Measurements from ENCODE around the gene PREX1.

Gene PREX1

GRCh38 chr20:48839154-48839917 lies 11.5 kb upstream of the PREX1 start:
- H3K27me3 ChIP-seq (replicated peaks; ENCODE audit: control insufficient read depth, insufficient read depth, low read length, poor library complexity, severe bottlenecking) = no peaks in the 10 kb centered on the region
- no peak overlapping the region for H3K27ac ChIP-seq (ENCODE audit: insufficient read depth, low read length, poor library complexity, severe bottlenecking)
- H3K9me3 ChIP-seq (ENCODE audit: control insufficient read depth, low read length) = no peaks in the 10 kb centered on the region
- no peak overlapping the region for H3K4me3 ChIP-seq (ENCODE audit: insufficient read depth, low read depth, low read length, poor library complexity, severe bottlenecking)
- DNase-seq = no peak
- no peaks in the 10 kb centered on the region for H3K36me3 ChIP-seq (ENCODE audit: control insufficient read depth, insufficient read depth, low read length)
- no peaks in the 10 kb centered on the region for H3K4me1 ChIP-seq (ENCODE audit: control insufficient read depth, insufficient read depth, low read length, poor library complexity, severe bottlenecking)

GRCh38 chr20:48837014-48837413 lies 9.2 kb upstream of the PREX1 start:
- Histone ChIP-seq H3K9me3 (ENCODE audit: control insufficient read depth, low read length) (no peaks in the 10 kb centered on the region), H3K36me3 (ENCODE audit: control insufficient read depth, insufficient read depth, low read length) (no peaks in the 10 kb centered on the region), H3K4me1 (ENCODE audit: control insufficient read depth, insufficient read depth, low read length, poor library complexity, severe bottlenecking) (no peaks in the 10 kb centered on the region), H3K27ac (ENCODE audit: insufficient read depth, low read length, poor library complexity, severe bottlenecking) (no peak overlapping the region), H3K4me3 (ENCODE audit: insufficient read depth, low read depth, low read length, poor library complexity, severe bottlenecking) (no peak overlapping the region), H3K27me3 (replicated peaks; ENCODE audit: control insufficient read depth, insufficient read depth, low read length, poor library complexity, severe bottlenecking) (no peaks in the 10 kb centered on the region)
- no peak for DNase-seq

GRCh38 chr20:48835390-48835789 lies 7.6 kb upstream of the PREX1 start:
- no peak overlapping the region for H3K4me3 ChIP-seq (ENCODE audit: insufficient read depth, low read depth, low read length, poor library complexity, severe bottlenecking)
- no peaks in the 10 kb centered on the region for H3K9me3 ChIP-seq (ENCODE audit: control insufficient read depth, low read length)
- no peaks in the 10 kb centered on the region for H3K27me3 ChIP-seq (replicated peaks; ENCODE audit: control insufficient read depth, insufficient read depth, low read length, poor library complexity, severe bottlenecking)
- H3K4me1 ChIP-seq (ENCODE audit: control insufficient read depth, insufficient read depth, low read length, poor library complexity, severe bottlenecking) = no peaks in the 10 kb centered on the region
- H3K27ac ChIP-seq (ENCODE audit: insufficient read depth, low read length, poor library complexity, severe bottlenecking) = no peak overlapping the region
- H3K36me3 ChIP-seq (ENCODE audit: control insufficient read depth, insufficient read depth, low read length) = no peaks in the 10 kb centered on the region
- DNase-seq = no peak

- Histone ChIP-seq H3K4me3 (ENCODE audit: insufficient read depth, low read depth, low read length, poor library complexity, severe bottlenecking) (no peak overlapping the region), H3K9me3 (ENCODE audit: control insufficient read depth, low read length) (no peaks in the 10 kb centered on the region), H3K36me3 (ENCODE audit: control insufficient read depth, insufficient read depth, low read length) (no peaks in the 10 kb centered on the region), H3K4me1 (ENCODE audit: control insufficient read depth, insufficient read depth, low read length, poor library complexity, severe bottlenecking) (no peaks in the 10 kb centered on the region), H3K27ac (ENCODE audit: insufficient read depth, low read length, poor library complexity, severe bottlenecking) (no peak overlapping the region), H3K27me3 (replicated peaks; ENCODE audit: control insufficient read depth, insufficient read depth, low read length, poor library complexity, severe bottlenecking) (no peaks in the 10 kb centered on the region)
- no peak for DNase-seq
Measured at GRCh38 chr20:48834278-48834677, 6.5 kb upstream of the PREX1 start.

GRCh38 chr20:48832405-48832730 lies 4.6 kb upstream of the PREX1 start:
- Histone ChIP-seq H3K27ac (ENCODE audit: insufficient read depth, low read length, poor library complexity, severe bottlenecking) (no peak overlapping the region), H3K27me3 (replicated peaks; ENCODE audit: control insufficient read depth, insufficient read depth, low read length, poor library complexity, severe bottlenecking) (no peaks in the 10 kb centered on the region), H3K4me3 (ENCODE audit: insufficient read depth, low read depth, low read length, poor library complexity, severe bottlenecking) (no peak overlapping the region), H3K9me3 (ENCODE audit: control insufficient read depth, low read length) (no peaks in the 10 kb centered on the region), H3K36me3 (ENCODE audit: control insufficient read depth, insufficient read depth, low read length) (no peaks in the 10 kb centered on the region), H3K4me1 (ENCODE audit: control insufficient read depth, insufficient read depth, low read length, poor library complexity, severe bottlenecking) (peaks cover 3% of the 10 kb centered on the region)
- no peak for DNase-seq

- H3K36me3 ChIP-seq (ENCODE audit: control insufficient read depth, insufficient read depth, low read length) = no peaks in the 10 kb centered on the region
- peaks cover 3% of the 10 kb centered on the region for H3K4me1 ChIP-seq (ENCODE audit: control insufficient read depth, insufficient read depth, low read length, poor library complexity, severe bottlenecking)
- H3K9me3 ChIP-seq (ENCODE audit: control insufficient read depth, low read length) = no peaks in the 10 kb centered on the region
- no peak overlapping the region for H3K4me3 ChIP-seq (ENCODE audit: insufficient read depth, low read depth, low read length, poor library complexity, severe bottlenecking)
- H3K27ac ChIP-seq (ENCODE audit: insufficient read depth, low read length, poor library complexity, severe bottlenecking) = no peak overlapping the region
- no peaks in the 10 kb centered on the region for H3K27me3 ChIP-seq (replicated peaks; ENCODE audit: control insufficient read depth, insufficient read depth, low read length, poor library complexity, severe bottlenecking)
- no peak for DNase-seq
Measured at GRCh38 chr20:48831718-48832404, 4.1 kb upstream of the PREX1 start.

GRCh38 chr20:48830826-48831318 lies 3.1 kb upstream of the PREX1 start:
- no peaks in the 10 kb centered on the region for H3K27me3 ChIP-seq (replicated peaks; ENCODE audit: control insufficient read depth, insufficient read depth, low read length, poor library complexity, severe bottlenecking)
- H3K36me3 ChIP-seq (ENCODE audit: control insufficient read depth, insufficient read depth, low read length) = no peaks in the 10 kb centered on the region
- H3K4me1 ChIP-seq (ENCODE audit: control insufficient read depth, insufficient read depth, low read length, poor library complexity, severe bottlenecking) = peaks cover 3% of the 10 kb centered on the region

GRCh38 chr20:48829940-48830339 lies 2.1 kb upstream of the PREX1 start:
- no peak overlapping the region for H3K27ac ChIP-seq (ENCODE audit: insufficient read depth, low read length, poor library complexity, severe bottlenecking)
- no peaks in the 10 kb centered on the region for H3K9me3 ChIP-seq (ENCODE audit: control insufficient read depth, low read length)
- no peak for DNase-seq
- H3K4me1 ChIP-seq (ENCODE audit: control insufficient read depth, insufficient read depth, low read length, poor library complexity, severe bottlenecking) = peaks cover 6% of the 10 kb centered on the region
- H3K4me3 ChIP-seq (ENCODE audit: insufficient read depth, low read depth, low read length, poor library complexity, severe bottlenecking) = no peak overlapping the region
- no peaks in the 10 kb centered on the region for H3K36me3 ChIP-seq (ENCODE audit: control insufficient read depth, insufficient read depth, low read length)
- H3K27me3 ChIP-seq (replicated peaks; ENCODE audit: control insufficient read depth, insufficient read depth, low read length, poor library complexity, severe bottlenecking) = no peaks in the 10 kb centered on the region

More at GRCh38 chr20:48830826-48831318, 3.1 kb upstream of the PREX1 start:
- Histone ChIP-seq H3K9me3 (ENCODE audit: control insufficient read depth, low read length) (no peaks in the 10 kb centered on the region), H3K27ac (ENCODE audit: insufficient read depth, low read length, poor library complexity, severe bottlenecking) (no peak overlapping the region), H3K4me3 (ENCODE audit: insufficient read depth, low read depth, low read length, poor library complexity, severe bottlenecking) (no peak overlapping the region)
- no peak for DNase-seq

- Histone ChIP-seq H3K36me3 (ENCODE audit: control insufficient read depth, insufficient read depth, low read length) (no peaks in the 10 kb centered on the region), H3K4me1 (ENCODE audit: control insufficient read depth, insufficient read depth, low read length, poor library complexity, severe bottlenecking) (peaks cover 14% of the 10 kb centered on the region), H3K27ac (ENCODE audit: insufficient read depth, low read length, poor library complexity, severe bottlenecking) (peak overlapping the region; percentile 50), H3K9me3 (ENCODE audit: control insufficient read depth, low read length) (no peaks in the 10 kb centered on the region), H3K27me3 (replicated peaks; ENCODE audit: control insufficient read depth, insufficient read depth, low read length, poor library complexity, severe bottlenecking) (no peaks in the 10 kb centered on the region), H3K4me3 (ENCODE audit: insufficient read depth, low read depth, low read length, poor library complexity, severe bottlenecking) (peak overlapping the region; percentile 56)
- no peak for DNase-seq
Measured at GRCh38 chr20:48828734-48829460, 1.1 kb upstream of the PREX1 start.
